NCI-H446 treated with DMSO at 0.1 percent for 48 hours (cell line): ENCODE data around the gene RC3H2.
A peak's percentile ranks its signal among the peaks of the same experiment; 100 is the strongest.
"Not testable (repeated sequence)": the region's sequence is repeated elsewhere in the genome, so short reads cannot be mapped to it uniquely, and the experiment has no call there.

ENCODE experiments used
- DNase-seq: peaks from one replicate; lab custom pipeline; 2025; lab: John Stamatoyannopoulos, UW

RC3H2 gene

DNA sequence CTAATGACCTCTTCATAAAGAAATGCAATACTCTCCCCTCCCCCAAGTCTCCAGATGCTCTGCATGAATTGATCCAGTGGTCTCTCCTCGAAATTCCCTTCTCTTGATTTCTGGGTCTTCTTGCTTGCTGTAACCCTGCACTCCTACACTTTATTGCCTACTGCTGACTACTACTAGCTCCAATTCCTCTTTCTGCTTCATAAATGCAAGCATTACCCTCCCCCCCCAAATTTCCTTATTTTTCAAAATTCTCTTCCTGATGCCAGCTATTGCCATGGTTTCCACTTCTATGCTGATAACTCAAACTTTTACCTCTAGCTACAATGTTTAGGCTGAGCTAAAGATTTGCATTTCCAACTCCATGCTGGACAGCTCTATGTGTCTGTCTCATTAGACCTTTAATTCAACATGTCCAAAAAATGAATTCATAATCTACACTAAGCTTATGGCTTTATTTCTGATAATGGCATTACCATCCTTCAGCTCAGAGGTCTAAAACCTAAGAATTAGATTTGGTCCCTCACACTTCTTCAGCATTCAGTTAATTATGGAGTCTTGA, 24.7 kb upstream of the RC3H2 start:
- DNase-seq = no peak

- no peak for DNase-seq
These were observed 18.8 kb upstream of the RC3H2 start for GRCh38 chr9:122923947-122924346.

DNA sequence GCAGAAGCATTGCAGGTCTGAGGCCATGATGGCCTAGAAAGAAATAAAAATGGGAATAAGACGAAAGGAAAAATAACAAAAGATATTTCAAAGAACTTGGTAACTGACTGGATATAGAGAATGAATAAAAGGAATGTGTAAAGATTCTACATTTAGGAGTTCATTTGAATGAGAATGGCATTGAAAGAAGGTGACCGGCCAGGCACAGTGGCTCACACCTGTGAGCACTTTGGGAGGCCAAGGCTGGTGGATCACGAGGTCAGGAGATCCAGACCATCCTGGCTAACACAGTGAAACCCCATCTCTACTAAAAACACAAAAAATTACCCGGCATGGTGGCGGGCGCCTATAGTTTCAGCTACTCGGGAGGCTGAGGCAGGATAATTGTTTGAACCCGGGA, 17.6 kb upstream of the RC3H2 start:
- DNase-seq = no peak

- no peak for DNase-seq
These were observed 13.2 kb upstream of the RC3H2 start for GRCh38 chr9:122918310-122918709.

GRCh38 chr9:122912964-122913673, 8.0 kb upstream of the RC3H2 start, which contains the start of gene ZBTB6:
TSS of gene ZBTB6 (minus strand) at chr9:122913323. CDS start at chr9:122912072, 1,251 bp downstream.
- DNase-seq = peak; percentile 45

DNA sequence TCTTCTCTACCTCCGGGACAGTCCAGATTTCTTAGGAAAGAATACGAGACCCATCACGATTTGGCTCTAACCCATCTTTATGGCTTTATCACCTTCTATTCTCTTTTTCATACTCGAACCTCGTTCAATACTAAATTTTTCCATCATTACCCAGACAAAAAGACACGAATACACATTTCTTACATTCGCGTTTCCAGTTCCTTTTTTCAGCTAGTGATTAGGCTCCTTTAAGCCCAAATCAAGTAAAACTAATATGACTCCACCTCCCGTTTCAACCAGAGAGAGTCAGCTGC, 7.5 kb upstream of the RC3H2 start:
- no peak for DNase-seq

DNA sequence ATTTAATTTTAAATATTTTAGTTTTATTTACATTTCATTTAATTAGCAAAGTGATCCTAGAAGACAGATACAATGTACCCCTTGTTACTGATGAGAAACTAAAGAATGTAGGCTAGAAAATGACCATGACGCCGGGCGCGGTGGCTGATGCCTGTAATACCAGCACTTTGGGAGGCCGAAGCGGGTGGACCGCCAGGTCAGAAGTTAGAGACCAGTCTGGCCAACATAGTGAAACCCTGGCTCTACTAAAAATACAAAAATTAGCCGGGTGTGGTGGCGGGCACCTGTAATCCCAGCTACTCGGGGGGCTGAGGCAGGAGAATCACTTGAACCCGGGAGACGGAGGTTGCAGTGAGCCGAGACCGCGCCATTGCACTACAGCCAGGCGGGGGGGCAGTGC, 963 bp upstream of the RC3H2 start:
- DNase-seq = not testable (repeated sequence)

- DNase-seq = no peak
These were observed 715 bp downstream of the RC3H2 start for GRCh38 chr9:122904466-122904822.

- DNase-seq = no peak
These were observed 4.4 kb downstream of the RC3H2 start for GRCh38 chr9:122900791-122901190.

GRCh38 chr9:122897969-122898368, 7.2 kb downstream of the RC3H2 start:
- DNase-seq = no peak

DNA sequence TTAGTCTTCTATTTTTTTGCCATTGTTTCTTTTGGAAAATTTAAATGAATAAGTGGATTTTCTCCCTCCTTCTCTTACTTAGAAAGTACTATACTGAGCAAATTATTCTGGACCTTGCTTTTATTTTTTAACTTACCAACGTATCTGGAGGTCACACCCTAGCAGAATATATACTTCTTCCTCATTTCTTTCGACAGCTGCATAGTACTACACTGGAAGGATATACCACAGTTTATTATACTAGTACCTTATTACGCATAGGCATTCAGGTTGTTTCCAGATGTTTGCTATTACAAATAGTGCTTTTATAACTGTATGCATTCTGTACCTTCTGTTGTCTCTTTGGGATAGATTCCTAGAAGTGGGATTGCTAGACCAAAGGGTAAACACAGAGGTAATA, 16.7 kb downstream of the RC3H2 start:
- DNase-seq = no peak

GRCh38 chr9:122883125-122883524, 22.0 kb downstream of the RC3H2 start:
- no peak for DNase-seq

GRCh38 chr9:122879443-122879842, 25.7 kb downstream of the RC3H2 start:
- no peak for DNase-seq

DNA sequence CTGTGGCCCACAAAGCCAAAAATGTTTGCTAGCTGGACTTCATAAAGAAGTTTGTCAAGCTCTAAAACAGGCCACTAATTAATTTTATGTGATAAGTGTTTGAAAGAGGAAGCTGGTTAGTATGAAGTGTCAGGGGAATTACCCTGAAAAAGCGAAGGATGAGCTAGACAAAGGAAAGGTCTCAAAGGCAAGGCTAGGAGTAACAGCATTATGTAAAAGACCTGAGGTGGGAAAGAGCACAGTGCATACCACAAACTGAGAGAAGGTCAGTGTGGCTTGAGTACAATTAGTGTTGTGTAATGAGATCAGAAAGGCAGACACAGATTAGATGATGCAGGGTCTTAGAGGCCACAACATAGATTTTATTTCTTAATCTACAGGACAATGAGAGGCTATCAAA, 29.6 kb downstream of the RC3H2 start:
- DNase-seq = no peak

- DNase-seq = not testable (repeated sequence)
These were observed 37.9 kb downstream of the RC3H2 start for GRCh38 chr9:122867276-122867675.

DNA sequence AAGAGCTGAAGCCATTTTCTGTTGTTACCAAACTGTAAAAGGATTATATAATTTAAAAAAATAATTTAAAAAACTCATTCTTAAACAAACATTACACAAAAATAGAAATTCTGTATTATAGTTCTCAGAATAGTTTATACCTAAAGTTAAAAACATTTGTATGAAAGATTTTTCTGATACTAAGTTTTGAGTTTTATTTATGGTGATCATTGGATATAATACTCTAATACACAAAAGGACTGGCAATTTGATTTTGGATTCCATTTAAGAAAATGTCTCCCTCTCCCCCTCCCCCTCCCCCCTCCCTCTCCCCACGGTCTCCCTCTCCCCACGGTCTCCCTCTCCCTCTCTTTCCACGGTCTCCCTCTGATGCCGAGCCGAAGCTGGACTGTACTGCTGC, 39.1 kb downstream of the RC3H2 start:
- DNase-seq = no peak

GRCh38 chr9:122865300-122865699, 39.9 kb downstream of the RC3H2 start:
- DNase-seq = no peak

DNA sequence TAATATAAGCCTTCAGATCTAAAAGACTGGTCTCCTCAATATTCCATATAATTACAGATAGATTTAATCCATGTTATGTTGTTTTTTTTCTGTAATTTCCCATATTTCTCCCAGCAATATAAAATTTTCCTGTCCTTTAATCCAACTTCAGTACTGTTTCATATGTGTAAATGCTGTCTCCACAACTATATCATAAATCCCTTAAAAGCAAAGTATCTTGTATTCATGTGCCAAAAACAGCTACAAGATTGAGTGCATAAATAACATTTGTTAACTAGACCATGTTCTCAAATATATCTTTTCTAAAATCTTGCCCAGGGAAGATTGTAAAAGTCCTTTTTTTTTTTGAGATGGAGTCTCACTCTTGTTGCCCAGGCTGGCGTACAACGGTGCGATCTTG, 41.8 kb downstream of the RC3H2 start:
- DNase-seq = no peak

DNA sequence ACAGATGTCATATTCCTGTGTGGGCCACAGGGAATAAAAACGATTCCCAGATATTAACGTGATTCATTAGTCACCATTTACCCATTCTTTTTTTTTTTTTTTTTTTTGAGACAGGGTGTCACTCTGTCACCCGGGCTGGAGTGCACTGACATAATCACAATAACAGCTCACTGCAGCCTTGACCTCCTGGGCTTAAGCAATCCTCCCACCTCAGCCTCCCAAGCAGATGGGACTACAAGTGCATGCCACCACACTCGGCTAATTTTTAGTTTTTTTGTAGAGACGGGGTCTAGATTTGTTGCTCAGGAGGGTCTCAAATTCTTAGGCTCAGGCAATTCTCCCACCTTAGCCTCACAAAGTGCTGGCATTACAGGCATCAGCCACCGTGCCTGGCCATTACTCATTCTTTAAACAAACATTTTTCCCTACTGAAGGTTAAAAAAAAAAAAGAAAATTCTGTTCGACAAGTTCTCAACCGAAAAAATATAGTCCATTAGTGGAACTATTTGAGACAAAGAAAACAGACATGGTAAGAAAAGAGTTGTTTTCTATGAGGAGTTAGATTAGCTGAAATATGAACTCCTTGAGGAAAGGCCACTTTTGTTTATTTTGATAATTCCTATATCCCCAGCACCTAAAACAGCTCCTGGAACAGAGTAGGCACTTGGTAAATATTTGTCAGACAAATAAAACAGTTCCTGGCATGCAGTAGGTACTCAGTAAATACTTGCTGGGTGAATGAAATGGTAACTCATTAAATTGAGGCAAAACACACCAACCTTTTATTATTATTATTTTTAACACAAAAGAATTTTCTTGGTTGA, 44.6 kb downstream of the RC3H2 start:
- DNase-seq = no peak

- DNase-seq = no peak
These were observed 47.3 kb downstream of the RC3H2 start for GRCh38 chr9:122857815-122858214.

GRCh38 chr9:122852085-122852786, 52.9 kb downstream of the RC3H2 start:
- not testable (repeated sequence) for DNase-seq

DNA sequence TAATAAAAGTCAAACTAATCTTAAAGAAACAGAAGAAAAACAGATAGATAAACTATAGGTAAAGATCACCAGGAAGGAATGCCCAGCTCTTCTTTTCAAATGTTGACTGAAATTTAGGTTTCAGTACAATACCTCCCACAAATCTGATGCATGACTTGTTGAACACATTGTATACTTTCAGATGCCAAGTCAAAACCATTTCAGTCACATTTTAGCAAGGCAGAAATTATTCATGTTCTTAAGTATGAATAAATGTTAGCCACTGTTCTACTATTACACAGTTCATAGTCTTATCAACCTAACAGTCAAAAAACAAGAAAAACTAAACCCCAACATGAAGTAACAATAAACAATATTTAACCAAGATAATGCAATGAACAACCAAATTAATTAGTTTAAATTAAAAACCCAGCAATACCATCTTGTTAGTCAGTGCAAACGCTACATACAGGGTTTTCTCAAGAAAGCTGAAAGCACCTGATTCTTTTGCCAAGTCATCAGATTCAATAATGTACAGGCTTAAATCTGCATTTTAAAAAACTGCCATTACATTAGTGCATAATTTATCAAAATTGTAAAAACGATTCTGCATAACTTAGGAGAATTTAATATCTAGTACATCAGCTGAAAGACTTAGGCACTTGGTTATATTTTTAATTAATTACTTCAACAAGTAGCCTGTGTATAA, 56.8 kb downstream of the RC3H2 start:
- DNase-seq = no peak
